Fibroblast of skin of abdomen (primary cell): ENCODE measurements around the gene MSLN.
A peak's percentile ranks its signal among the peaks of the same experiment; 100 is the strongest.

Experiments used
- DNase-seq: peaks from one replicate; pipeline ENCODE4 v3.0.0-alpha.2; 2013

Gene MSLN

DNA sequence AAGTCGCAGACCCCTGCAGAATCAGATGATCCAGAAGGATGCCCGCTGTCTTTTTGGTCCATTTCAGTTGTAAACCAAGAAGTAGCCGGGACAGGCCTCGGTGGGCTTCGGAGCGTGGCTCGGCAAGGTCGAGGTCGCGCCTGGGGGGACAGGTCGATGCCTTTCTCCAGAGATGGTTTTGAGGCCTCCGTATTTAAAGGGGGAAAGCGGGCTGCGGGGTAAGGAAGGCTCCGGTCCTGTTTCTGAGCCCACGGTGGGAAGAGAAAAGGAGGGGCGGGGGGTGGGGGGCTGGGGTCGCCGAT is 47.5 kb downstream of the MSLN start:
- DNase-seq: no peak

DNA sequence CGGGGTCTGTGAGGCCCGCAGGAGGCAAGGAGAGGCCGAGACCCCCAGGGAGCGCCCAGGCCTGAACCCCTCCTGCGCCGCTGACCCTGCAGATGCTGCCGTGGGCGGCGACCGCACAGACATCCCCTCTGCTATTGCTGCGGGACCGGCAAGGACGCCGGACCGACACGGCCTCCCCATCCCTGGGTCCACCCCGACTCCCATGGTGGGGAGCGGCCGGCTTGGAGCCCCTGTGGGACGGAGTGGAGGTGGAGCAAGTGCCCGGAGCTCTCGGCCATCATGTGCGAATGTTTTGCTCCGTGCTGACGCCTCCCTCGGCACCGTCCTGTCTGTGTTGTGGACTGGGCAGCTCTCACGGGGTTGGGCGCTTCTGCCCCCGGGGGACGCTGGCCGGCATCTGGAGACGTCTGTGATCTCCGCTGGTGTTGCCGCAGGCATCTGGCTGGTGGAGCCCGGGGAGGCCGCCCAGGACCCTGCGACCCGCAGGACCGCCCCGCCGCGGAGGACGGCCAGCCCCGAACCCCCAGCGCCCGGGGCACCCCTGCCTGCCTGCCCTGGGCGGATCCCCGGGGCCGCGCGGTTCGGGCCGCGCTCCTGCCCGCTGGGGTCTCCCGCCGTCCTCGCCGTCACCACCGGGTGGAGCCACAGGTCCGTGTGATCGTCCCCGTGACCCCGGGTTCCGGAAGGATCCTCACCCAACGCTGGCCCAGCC is 52.8 kb downstream of the MSLN start:
- DNase-seq: peak; percentile 20

DNA sequence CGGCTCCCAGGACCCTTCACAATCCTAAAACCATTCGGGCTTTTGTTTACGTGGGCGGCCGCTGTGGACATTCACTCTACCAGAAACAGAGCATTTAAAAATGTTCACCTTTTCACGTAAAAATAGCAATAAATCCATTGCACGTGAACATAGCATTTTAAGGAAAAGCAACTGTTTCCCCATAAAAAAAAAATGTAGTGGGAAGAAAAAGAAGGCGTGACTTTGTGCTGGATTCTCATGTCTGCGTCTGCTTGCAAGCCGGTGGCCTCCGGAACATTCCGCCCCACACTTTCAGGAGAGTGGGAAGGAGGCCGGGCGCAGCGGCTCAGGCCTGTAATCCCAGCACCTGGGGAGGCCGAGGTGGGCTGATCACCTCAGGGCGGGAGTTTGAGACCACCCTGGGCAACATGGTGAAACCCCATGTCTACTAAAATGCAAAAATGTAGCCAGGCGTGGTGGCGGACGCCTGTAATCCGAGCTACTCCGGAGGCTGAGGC is 53.4 kb downstream of the MSLN start:
- no peak for DNase-seq

DNA sequence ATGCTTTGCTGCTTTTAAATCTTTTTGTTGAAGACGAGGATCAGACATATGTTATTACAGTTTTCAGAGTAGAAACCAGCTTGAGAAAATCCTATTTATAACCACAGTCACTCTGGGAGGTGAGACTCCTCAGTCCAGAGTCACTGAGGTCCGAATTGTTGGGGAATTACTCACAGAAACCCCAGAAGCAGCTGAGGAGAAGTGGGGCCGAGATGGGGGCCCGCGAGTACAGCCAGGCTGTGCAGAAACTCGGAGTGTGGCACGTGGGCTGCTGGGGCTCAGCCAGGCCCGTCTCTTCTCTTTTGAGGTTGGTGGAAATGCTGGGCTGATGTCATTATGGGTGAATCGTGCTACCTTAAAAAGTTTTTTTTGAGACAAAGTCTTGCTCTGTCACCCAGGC is 54.4 kb downstream of the MSLN start:
- peak; percentile 79 for DNase-seq

DNA sequence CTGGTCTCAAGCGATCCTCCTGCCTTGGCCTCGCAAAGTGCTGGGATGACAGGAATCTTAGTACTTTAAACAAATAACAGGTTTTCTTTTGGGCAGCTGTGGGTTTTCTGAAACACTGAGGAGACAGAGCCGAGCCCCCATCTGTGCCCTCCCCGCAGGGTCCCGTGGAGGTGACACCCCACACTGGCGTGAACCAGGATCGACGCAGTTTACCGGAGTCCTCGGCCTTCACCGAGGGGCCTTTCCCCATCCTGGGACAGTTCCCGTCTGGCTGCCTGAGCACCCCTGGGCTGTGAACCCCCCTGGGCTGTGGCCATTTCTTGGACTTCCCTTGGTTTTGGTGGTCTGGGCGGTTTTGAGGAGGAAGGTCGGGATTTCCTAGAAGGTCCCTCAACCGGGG is 55.3 kb downstream of the MSLN start:
- no peak for DNase-seq

DNA sequence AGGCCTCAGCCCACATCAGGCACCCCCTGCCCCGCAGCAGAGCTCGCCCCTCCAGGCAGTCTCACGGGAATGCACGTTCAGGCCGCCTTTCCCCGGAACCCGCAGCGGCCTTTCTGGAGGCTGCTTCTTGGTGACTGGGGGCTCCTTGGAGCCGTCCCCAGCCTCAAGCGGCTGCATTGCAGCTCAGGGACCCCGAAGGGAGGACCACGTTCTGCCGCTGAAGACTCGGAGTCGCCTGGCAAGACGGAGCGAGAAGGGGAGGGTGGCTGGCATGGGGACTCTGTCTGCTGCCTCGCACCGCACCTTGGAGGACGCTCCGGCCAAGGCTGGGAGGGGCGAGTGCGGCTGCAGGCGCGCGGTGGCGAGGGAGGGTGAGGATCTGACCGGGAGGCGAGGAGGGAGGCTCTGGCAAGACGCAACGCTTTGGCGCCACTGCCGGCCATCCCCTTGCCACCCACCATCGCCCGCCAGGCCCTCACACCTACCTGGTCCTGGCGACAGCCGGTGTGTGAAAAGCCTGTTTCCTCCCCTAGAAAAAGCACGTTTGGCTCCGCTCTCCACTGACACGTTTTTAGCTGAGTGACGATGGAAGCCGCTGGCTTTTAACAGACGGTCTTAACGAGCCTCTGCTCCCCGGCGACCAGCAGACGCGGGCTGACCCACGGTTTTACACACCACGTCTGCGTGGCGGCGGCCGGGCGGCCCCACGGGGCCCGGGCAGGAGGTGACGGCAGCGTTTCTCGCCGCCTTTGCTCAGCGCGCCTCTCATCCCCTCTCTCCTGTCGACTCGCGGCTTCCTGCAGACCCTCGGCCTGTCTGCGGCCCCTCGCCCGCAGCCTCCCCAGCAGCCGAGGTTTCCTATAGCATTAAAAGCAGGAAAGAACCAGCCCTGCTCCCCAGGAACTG is 56.7 kb downstream of the MSLN start:
- no peak for DNase-seq

DNA sequence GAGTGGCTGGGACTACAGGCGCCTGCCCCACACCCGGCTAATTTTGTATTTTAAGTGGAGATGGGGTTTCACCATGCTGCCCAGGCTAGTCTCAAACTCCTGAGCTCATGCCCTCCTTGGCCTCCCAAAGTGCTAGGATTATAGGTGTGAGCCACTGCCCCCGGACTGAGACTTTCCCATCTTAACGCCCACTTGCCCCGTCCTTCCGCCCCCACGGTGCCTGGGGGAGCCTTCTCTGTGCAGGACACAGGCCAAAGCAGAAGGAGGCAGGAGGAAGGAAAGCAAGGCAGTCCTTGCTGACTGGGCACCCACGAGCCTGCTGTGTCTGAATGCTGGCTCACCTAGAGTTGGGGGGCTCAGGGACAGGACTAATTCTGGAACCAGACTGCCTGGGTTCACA is 57.6 kb downstream of the MSLN start:
- no peak for DNase-seq
